Stimulated activated CD4-positive, alpha-beta T cell treated with anti-CD3 and anti-CD28 coated beads, Interleukin-4, amount 100 ng/mL, for 1 hour (primary cell): ENCODE results near the gene IRX2.

Source experiments
- DNase-seq: peaks from one replicate; pipeline ENCODE4 v3.0.0-alpha.2; 2020

The IRX2 gene

GRCh38 chr5:2711446-2712425, 39.7 kb downstream of the IRX2 start:
- no peak for DNase-seq

- no peak for DNase-seq
Observed at GRCh38 chr5:2710910-2711309, 40.6 kb downstream of the IRX2 start.

- no peak for DNase-seq
Observed at GRCh38 chr5:2709976-2710689, 41.3 kb downstream of the IRX2 start.

- DNase-seq, result no peak
Observed at GRCh38 chr5:2708751-2709150, 42.7 kb downstream of the IRX2 start.

- DNase-seq, result no peak
Observed at GRCh38 chr5:2708132-2708531, 43.3 kb downstream of the IRX2 start.

GRCh38 chr5:2705861-2706260, 45.6 kb downstream of the IRX2 start:
- no peak for DNase-seq

- DNase-seq, result no peak
Observed at GRCh38 chr5:2704806-2705645, 46.5 kb downstream of the IRX2 start.

GRCh38 chr5:2704111-2704510, 47.4 kb downstream of the IRX2 start:
- DNase-seq, result no peak

GRCh38 chr5:2703615-2704014, 47.9 kb downstream of the IRX2 start:
- no peak for DNase-seq

GRCh38 chr5:2703041-2703440, 48.4 kb downstream of the IRX2 start:
- DNase-seq, result no peak

GRCh38 chr5:2702096-2702879, 49.2 kb downstream of the IRX2 start:
- no peak for DNase-seq

- no peak for DNase-seq
Observed at GRCh38 chr5:2701592-2701991, 49.9 kb downstream of the IRX2 start.

- no peak for DNase-seq
Observed at GRCh38 chr5:2700876-2701275, 50.6 kb downstream of the IRX2 start.

- no peak for DNase-seq
Observed at GRCh38 chr5:2699686-2700085, 51.8 kb downstream of the IRX2 start.

GRCh38 chr5:2699231-2699630, 52.2 kb downstream of the IRX2 start:
- no peak for DNase-seq

GRCh38 chr5:2698581-2698980, 52.9 kb downstream of the IRX2 start:
- no peak for DNase-seq

GRCh38 chr5:2697446-2698200, 53.9 kb downstream of the IRX2 start:
- no peak for DNase-seq

GRCh38 chr5:2697041-2697440, 54.4 kb downstream of the IRX2 start:
- DNase-seq, result no peak
